Stimulated activated CD4-positive, alpha-beta T cell treated with anti-CD3 and anti-CD28 coated beads, Interleukin-15, amount 100 ng/mL, for 24 hours (primary cell): ENCODE results near the gene ZNF318.
A peak's percentile ranks its signal among the peaks of the same experiment; 100 is the strongest.
"Not testable (repeated sequence)": the region's sequence is repeated elsewhere in the genome, so short reads cannot be mapped to it uniquely, and the experiment has no call there.

ENCODE experiments used
- DNase-seq: peaks from one replicate; pipeline ENCODE4 v3.0.0-alpha.2; 2020

The ZNF318 gene

DNA sequence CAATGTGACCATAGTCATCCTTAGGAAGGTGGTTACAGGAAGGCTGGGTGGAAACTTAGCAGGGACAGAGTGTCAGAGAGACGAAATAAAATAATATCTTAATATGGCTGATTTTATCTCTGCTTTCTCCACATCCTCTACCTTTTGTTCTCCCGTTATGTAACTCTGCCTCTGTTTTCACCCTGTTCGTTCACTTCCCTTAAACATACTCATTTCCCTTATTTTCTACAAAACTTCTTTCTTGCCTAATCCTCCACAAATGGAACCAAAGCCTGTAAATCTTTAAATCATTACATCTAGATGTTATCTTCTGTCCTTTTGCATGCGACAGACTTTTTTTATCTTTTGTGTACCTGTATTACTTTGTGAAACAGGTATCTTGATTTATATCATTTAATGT, 37.6 kb downstream of the ZNF318 start:
- no peak for DNase-seq

DNA sequence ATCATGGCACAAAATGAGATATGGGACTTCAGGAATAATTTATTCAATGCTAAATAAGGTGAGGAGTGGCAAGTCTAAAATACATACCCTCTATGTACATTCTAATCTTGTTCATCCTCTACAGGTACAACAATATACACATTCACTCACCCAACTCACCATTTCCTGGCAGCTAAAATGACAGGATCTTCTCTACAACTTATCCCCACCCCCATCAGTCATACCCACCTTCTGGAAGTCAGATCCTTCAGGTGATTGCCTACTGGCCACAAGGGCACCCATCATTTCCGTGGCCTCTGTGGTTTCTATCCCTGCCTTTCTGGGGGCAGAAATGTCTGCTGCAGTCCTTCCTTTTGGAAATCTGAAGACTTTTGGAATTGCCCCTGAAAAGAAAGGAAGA, 38.0 kb downstream of the ZNF318 start:
- no peak for DNase-seq

DNA sequence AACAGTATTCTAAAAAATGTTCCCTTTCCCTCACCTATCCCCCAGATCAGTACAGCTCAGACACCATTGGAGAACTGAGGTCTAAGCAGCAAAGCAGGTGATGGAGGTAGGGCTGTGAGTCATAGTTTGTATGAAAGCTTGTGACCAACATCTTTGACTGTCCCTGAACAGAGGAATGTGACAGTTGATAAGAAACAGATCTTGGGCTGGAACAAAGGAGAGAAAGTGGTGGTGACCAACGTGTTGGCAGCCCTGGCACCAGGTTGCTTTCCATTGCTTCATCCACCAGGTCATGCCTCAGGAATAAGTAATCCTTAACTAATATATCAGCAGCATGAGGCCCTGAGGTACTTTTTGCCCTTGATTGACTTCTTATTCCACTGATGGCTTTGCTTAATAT, 40.9 kb downstream of the ZNF318 start:
- no peak for DNase-seq

DNA sequence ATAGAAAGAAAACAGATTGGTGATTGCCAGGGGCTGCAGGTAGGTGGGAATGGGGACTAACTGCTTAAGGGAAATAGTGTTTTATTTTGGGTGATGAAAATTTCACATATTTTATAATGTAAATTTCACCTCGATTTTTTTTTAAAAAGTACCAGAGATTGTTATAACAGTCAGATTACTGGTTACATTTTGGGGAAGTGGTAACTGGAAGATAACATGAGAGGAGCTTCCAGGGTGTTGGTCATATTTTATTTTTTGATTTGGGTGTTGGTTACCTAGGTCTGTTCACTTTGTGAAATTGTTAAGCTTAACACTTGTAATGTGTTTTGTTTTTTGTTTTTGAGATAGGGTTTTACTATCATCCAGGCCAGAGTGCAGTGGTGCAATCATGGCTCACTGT, 43.6 kb downstream of the ZNF318 start:
- no peak for DNase-seq

DNA sequence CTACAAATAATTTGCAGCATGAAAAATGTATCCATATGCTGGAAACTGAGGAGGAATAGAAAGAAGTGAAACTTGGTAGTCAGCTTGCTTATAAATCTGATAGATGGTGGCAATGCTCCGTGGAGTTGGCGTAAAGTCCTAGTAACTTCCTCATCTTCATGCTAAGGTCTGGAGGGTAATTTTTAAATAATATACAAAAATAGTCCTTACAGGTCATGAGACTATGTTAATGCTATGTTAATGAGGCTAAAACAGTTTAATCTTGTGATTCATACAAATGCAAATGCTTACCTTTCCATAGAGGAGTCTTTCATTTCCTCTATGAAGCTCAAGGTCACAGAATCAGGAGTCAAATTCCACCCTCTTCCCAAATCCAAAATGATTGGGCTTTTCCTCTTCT, 51.4 kb downstream of the ZNF318 start:
- DNase-seq, result no peak

DNA sequence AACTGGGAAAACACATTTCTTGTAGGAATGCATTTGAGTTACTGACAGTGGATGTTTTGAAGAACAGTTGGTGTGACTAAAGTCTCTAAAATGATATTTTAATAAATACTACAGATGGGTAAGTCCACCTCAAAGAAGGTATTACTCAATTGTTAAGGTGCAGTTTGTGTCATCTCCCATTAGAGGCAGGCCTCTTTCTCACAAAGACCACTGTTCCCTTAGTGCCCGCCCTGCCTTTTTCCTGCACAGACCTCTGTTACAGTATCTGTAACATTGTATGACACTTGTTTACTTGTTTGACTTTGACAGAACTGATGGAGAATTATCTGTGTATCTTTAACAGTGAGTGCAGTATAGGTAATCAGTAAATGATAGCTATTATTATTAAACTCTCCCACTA, 55.6 kb downstream of the ZNF318 start:
- no peak for DNase-seq

DNA sequence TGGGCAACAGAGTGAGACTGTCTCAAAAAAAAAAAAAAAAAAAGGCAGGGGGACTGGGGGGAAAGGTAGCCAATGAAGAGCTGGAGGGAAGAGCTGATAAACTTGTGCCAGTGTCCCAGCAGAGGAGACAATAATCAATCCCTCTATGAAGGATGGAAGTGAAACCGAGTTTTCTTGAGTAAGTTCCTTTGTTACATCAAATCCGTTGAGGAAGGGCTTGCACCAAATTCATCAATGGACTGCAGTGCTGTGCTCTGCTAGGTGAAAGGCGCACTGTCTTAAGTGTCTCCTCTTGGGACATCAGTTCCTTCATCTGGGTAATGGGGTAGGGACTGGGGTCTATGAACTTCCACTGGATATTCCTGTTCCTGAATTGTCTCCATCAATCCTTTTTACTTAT, 57.8 kb downstream of the ZNF318 start:
- no peak for DNase-seq

DNA sequence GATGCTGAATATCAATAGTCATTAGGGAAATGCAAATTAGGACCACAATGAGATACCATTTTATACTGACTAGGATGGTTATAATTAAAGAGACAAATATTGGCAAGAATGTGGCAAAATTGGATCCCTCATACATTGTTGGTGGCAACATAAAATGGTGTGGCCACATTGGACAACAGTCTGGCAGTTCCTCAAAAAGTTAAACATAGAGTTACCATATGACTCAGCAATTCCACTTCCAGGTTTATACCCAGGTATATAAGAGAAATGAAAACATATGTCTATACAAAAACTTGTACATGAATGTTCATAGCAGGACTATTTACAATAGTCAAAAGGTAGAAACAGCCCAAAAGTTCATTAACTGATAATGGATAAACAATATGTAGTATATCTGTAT, 58.8 kb downstream of the ZNF318 start:
- no peak for DNase-seq

DNA sequence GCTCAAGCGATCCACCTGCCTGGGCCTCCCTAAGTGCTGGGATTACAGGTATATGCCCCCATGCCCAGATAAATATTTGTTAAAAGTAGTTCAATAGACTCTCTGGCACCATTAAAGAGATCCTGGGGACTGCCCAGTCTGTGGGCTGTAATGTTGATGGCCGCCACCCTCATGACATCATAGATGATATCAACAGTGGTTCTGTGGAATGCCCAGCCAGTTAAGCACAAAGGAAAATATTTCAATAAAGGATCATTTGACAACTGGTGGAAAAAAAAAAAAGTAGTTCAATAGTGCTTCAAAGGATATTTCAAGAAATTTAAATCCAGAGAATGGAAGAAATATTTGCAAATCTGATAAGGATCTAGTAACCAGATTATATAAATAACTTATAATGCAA, 59.3 kb downstream of the ZNF318 start:
- no peak for DNase-seq

DNA sequence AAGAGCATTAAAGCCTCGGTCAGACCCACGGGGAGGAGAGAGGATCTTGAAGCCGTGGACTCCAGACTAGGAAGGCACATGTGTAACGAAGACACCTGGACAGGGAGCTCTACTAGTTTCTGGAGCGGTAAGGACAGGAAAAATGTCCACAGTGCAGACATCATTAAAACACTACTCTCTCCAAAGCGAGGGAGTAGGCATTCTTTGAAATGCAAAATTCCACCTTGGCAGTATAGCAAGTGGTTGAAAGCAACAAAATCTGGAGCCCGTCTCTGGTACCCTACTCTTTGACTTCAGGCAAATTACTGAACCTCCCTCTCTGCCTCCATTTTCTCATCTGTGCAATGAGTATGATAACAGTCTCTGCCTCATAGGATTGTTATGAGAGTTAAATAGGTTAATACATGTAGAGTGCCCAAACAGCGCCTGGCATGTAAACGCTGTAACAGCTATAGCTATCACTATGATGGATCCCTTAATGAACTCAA, 60.4 kb downstream of the ZNF318 start:
- DNase-seq, result no peak

DNA sequence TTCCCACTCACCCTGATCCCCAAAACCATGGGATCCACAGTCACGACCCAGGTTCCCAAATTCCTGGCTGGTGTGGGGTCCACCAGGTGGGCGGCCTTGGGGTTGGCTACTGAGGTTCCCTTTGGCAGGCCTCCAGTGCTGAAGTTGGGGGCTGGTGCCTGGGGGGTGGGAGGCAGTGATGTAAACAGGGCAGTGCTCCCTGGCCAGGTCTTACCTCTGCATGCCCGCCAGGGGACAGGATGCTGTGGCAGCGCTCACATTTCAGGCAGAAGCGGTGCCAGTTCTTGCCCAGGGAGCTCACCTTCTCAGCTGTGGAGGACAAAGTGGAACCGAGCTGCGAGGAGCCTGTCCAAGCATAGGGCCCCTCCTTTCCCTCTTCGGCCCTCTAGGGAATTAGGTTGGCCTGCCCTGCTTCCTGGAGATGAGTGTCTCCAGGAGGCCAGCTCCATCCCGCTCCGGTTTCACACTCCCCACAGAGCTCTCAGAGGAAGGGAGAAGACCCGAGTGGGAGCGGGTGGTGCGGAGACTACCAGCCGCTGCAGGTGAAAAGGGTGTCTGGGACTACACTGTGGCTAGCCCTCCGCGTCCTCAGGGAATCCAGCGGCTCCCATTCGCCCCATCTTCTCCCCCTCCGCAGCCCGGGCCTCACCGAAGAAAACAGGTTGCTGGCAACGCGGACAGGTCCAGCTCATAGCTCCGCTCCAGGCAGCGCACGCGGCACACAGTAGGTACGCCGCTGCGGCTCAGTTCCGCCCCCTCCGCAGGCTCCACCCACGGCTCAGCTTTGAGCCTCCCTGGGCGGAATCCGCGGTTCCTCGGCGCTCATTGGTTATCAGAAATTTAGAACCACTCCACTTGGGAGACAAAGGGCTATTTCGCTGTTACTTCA, 61.1 kb downstream of the ZNF318 start, which contains the start of gene CRIP3:
CRIP3 (minus strand) TSS at position 726 of the 889 bp plus-strand sequence; CDS start at position 692, 34 bp downstream.
- DNase-seq, result peak; percentile 77

DNA sequence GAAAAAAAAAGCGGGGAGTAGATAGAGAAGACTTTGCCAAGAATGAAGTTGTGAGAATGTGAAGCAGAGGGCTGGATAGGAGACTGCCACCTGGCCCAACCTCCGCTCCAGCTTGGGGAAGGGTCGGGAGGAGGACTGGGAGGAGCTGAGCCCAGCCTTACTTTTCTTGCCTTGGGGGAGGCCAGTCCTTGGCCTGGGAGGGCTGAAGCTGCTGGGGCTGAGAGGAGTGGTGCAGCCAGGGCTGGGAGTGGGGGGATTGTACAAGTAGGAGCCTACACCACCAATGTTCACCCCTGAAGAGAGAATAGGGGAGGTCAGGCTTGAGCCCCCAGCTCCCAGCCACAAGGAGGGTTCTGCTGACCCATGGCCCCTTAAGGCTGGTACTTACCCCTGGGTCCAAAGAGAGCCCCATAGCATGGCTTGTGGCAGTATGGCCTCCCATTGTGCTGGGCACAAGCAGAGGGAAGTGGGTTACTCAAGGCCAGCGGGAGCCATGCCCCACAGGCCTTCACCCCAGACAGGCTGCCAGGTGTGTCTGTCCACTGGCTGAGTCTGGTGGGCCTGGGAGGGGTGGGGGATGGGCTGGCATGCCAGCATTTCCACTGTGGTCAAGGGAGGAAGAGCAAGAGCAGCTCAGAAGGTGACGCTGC, 61.9 kb downstream of the ZNF318 start:
- DNase-seq, result no peak

DNA sequence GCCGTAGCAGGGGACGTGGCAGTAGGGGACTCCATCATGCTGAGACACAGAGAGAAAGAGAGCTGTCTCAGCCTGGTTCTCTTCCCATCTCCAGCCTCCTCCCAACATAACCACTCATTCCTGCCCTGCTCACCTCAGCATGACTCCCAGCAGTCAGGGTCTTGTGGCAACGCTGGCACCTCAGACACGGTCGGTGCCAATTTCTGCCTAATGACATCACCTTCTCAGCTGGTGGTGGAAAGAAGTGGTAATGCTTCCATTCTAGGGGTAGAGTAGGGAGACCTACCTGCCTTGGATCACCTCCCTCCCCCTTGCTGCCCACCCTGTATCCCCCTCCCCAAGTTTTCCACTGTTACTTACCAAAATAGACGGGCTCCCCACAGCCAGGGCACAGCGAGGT, 63.4 kb downstream of the ZNF318 start:
- no peak for DNase-seq

DNA sequence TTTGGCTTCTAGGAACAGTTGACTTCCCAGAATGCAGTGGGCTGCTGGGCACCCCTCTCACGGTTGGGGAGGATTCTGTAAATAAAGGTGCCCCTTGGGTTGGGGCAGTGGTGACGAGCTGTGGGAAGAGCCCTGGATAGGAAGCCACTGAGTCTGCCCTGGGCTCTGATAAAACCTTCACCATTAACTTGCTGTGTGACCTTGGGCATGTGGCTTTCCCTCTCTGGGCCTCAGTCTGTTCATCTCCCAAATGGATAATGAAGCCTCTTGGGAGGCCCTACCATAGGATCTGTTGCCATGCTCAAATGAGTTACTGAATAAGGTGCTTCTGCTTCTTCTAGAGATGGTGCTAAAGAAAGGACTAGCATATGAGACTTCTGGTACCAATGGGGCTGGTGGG, 64.6 kb downstream of the ZNF318 start:
- DNase-seq, result no peak

DNA sequence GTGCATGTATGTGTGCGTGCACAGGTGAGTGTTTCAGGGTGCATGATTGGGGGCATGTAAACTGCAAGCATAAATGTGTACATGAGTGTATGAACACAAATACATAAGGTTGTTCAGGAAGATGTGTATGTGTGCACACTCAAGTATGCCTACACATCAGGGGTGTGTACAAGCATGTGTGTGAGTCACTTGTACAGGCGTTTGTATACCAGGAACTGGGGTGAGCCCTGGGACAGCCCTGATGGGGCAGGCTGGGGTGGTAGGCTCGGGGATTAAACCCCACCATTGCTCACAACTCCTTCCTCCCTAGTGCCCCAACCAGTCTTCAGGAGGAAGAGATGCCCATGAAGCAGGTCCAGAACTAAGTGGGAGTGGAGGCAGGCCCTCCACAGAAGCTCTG, 65.1 kb downstream of the ZNF318 start:
- DNase-seq, result no peak

DNA sequence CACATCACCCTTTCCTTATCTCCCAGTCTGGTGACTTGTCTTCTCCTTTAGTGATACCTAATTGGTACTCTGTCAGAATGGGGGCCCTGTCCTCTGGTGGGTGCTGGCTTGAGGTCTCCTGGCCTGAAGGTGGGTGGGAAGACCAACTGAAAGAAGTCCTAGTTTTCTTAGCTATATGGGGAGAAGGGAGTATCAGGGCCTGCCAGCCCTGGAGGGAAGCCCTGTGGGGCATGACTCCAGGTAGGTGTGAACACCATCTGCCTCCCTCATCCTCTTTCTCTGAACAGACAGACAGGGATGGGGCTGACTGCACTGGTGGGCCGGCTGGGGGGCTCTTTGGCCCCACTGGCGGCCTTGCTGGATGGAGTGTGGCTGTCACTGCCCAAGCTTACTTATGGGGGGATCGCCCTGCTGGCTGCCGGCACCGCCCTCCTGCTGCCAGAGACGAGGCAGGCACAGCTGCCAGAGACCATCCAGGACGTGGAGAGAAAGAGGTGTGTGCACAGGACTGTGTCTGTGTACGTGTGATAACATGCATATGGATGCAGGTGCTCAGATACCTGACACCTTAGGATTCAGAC, 65.6 kb downstream of the ZNF318 start:
- DNase-seq, result no peak

DNA sequence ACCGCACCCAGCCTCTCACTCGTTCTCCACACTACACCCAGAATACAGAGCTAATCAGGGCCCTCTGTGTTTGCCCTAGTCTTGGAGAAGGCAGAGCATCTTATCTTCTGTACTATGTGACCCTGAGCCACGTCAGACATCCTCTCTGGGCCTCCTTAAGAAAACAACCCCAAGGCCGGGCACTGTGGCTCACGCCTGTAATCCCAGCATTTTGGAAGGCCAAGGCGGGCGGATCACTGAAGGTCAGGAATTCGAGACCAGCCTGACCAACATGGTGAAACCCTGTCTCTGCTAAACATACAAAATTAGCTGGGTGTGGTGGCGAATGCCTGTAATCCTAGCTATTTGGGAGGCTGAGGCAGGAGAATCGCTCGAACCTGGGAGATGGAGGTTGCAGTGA, 66.4 kb downstream of the ZNF318 start:
- not testable (repeated sequence) for DNase-seq

DNA sequence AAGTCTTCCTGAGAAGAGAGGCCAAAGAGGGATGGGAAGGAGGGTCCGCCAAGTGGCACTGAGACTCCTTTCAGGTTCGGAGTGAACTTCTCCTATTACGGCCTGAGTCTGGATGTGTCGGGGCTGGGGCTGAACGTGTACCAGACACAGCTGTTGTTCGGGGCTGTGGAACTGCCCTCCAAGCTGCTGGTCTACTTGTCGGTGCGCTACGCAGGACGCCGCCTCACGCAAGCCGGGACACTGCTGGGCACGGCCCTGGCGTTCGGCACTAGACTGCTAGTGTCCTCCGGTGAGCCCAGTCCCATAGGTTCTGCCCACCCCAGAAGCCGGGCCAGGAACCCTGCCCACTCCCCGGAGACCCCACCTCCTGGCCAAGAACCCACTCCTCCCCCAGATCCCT, 67.3 kb downstream of the ZNF318 start:
- no peak for DNase-seq

DNA sequence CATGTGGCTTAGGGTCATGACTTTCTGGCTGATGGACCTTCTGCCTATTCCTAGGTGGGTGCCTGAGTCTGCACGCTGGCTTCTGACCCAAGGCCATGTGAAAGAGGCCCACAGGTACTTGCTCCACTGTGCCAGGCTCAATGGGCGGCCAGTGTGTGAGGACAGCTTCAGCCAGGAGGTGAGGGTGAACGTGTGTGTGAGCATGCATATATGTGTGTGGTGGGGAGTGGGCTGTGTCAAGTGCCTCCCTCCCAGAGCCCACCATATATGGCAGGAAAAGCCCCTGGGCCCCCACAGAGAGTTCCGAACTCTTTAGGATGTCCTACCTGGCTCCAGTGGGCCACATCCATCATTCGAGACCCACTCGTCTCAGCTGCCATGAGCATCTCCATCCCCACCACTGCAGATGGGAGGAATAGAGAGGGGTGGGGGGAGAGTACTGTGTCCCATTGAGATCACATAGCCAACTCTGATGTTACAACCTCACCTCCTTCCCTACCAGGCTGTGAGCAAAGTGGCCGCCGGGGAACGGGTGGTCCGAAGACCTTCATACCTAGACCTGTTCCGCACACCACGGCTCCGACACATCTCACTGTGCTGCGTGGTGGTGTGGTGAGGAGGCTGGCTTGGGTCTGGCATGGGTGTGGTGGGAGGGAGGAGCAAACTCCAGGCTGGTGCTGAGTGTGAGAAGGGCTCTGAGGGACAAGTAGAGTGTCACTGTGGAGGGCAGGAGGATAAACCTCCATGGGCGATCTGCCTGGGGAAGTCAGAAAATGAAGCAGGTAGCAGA, 68.2 kb downstream of the ZNF318 start:
- no peak for DNase-seq

DNA sequence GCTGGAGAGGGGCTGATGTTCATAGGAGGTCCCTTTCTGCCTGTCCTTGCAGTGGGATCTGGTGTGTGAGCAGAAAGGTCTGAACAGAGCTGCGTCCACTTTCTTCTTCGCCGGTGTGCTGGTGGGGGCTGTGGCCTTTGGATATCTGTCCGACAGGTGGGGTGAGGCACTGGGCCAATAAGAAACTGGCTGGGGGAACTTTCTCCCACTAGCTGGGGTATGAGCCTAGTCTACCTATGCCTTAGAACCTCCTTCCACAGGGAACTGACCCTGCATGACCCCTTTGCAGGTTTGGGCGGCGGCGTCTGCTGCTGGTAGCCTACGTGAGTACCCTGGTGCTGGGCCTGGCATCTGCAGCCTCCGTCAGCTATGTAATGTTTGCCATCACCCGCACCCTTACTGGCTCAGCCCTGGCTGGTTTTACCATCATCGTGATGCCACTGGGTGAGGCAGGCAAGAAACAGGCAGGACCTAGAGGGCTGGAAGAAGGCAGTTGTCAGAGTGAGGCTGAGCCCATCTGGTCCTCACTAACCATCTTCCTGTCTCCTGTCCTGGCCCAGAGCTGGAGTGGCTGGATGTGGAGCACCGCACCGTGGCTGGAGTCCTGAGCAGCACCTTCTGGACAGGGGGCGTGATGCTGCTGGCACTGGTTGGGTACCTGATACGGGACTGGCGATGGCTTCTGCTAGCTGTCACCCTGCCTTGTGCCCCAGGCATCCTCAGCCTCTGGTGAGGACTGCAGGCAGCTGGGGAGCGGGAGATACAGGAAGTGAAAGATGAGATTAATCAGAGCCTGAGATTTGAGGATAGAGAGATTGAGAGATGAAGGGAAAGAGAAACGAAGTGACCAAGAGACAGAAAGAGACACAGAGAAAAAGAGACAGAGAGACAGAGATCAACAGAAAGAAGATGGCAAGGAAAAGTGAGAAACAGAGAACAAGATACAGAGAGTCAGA, 69.8 kb downstream of the ZNF318 start:
- DNase-seq, result no peak

DNA sequence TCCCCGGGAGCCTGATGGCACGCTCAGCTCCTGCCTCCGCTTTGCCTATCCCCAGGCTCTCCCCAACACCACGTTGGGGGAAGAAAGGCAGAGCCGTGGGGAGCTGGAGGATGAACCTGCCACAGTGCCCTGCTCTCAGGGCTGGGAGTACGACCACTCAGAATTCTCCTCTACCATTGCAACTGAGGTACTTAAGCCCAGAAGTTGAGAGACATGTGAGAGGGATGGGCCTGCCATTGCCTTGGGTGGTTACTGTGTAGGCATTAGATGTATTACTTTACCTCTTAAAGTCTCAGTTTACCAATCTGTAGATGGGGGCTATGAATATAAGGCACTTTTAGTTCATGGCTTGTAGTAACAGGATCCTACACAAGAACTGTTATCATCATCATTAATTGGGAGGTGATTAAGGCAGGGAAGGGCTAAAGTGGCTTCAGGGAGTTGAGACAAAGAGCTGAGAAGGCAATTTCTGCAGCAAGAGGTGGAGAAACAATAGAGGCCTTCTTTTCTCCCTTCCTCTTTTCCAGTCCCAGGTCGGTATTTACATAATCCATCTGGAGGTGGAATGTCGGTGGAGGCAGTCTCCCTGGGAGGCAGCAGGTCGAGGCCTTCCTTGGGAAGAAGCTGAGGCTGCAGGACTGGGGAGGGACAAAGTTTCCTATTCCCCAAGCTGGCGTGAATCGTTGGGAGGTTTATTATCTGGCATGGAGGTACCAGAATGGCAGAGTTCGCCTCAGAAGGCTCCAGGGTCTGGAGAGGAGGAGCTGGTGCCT, 70.7 kb downstream of the ZNF318 start:
- no peak for DNase-seq
